HepG2 (cell line): ENCODE data around the gene PDE3B. TPM values are rescaled to one million over a fixed set of nuclear protein-coding genes. Genes with fewer than 3 reads are reported as not detected.

ENCODE experiments used
- ATRX ChIP-seq: sonication (generic); formaldehyde crosslinking; IDR thresholded peaks from 2 replicates; pipeline ENCODE4 v1.4.0; 2020; ENCODE audit warnings: missing genetic modification reagents, borderline replicate concordance
- CREB1 ChIP-seq, 2 experiments: fragments of 450-650 bp in 1 of 2; IDR thresholded peaks; 2 replicates each; pipeline ENCODE4 v1.6.1; 2016 to 2017; ENCODE audit warnings: control low read depth in 1 of 2, mild to moderate bottlenecking in 1 of 2, missing compliant biosample characterization in 1 of 2, missing genetic modification characterization in 1 of 2
- GATAD2A ChIP-seq: IDR thresholded peaks from 2 replicates; pipeline ENCODE4 v1.6.1; 2016
- NCOA2 ChIP-seq: sonication (generic); formaldehyde crosslinking; IDR thresholded peaks from 2 replicates; pipeline ENCODE4 v1.8.0; 2022; ENCODE audit warnings: inconsistent platforms
- SOX6 ChIP-seq, 2 experiments: fragments of 450-650 bp in 1 of 2; sonication (generic) in 1 of 2; formaldehyde crosslinking in 1 of 2; IDR thresholded peaks; 2 replicates each; pipeline versions ENCODE4 v1.4.0 to v1.6.1; 2017 to 2020; ENCODE audit warnings: antibody characterized with exemption in 1 of 2, mild to moderate bottlenecking in 1 of 2, missing genetic modification reagents in 1 of 2
- THYN1 ChIP-seq: sonication (generic); formaldehyde crosslinking; IDR thresholded peaks from 2 replicates; pipeline ENCODE4 v1.8.1; 2023; ENCODE audit warnings: low read depth, mild to moderate bottlenecking, moderate library complexity, missing genetic modification reagents, borderline replicate concordance
- ZC3H4 ChIP-seq: sonication (generic); formaldehyde crosslinking; IDR thresholded peaks from 2 replicates; pipeline ENCODE4 v1.4.0; 2020; ENCODE audit warnings: missing genetic modification reagents, borderline replicate concordance
- ZEB1 ChIP-seq: IDR thresholded peaks from 2 replicates; pipeline ENCODE4 v1.6.1; 2012; ENCODE audit warnings: mild to moderate bottlenecking, low read depth, inconsistent platforms; ENCODE audit not compliant: insufficient replicate concordance
- ZNF24 ChIP-seq: fragments of 450-650 bp; IDR thresholded peaks from 2 replicates; pipeline ENCODE4 v1.6.1; 2017; ENCODE audit warnings: antibody characterized with exemption, mild to moderate bottlenecking
- polyA plus RNA-seq, 8 experiments: library from polyadenylated mRNA; depleted of rRNA in 3 of 8; stranded (reverse) in 7 of 8; unstranded in 1 of 8; fragments of >200 nt; fragmentation: Illumina TruSeq in 4 of 8; extraction: Trizol in 4 of 8; gene quantifications; 2 replicates each; pipeline versions ENCODE4 v1.2.1 to v1.2.3, GENCODE V29; 2011 to 2016; ENCODE audit warnings: low read depth in 4 of 8, missing spikeins in 1 of 8, mixed read lengths in 1 of 8; ENCODE audit not compliant: insufficient read depth in 1 of 8
- total RNA-seq, 5 experiments: library from RNA; depleted of rRNA; stranded (reverse); fragments of >200 nt; fragmentation: Illumina TruSeq; extraction: Trizol; gene quantifications; 2 replicates each; pipeline ENCODE4 v1.2.3, GENCODE V29; 2016; ENCODE audit warnings: low read depth in 1 of 5
- TF ChIP-seq, protein P1 (sequence below), 2 experiments: sonication (generic) in 1 of 2; formaldehyde crosslinking in 1 of 2; IDR thresholded peaks; 2 replicates each; pipeline versions ENCODE4 v1.6.1 to v1.9.0; 2014 to 2022; ENCODE audit warnings: antibody characterized with exemption in 1 of 2, borderline replicate concordance in 1 of 2, inconsistent platforms in 1 of 2, low read depth in 1 of 2, missing genetic modification reagents in 1 of 2
- TF ChIP-seq, protein P2 (sequence below): sonication (generic); formaldehyde crosslinking; IDR thresholded peaks from 2 replicates; pipeline ENCODE4 v1.4.0; 2020; ENCODE audit warnings: missing genetic modification reagents, borderline replicate concordance
- TF ChIP-seq, protein P3 (sequence below): sonication (generic); formaldehyde crosslinking; IDR thresholded peaks from 2 replicates; pipeline ENCODE4 v1.4.0; 2020; ENCODE audit warnings: mild to moderate bottlenecking, low read depth, missing genetic modification reagents
- TF ChIP-seq, protein P4 (sequence below): fragments of 450-650 bp; IDR thresholded peaks from 2 replicates; pipeline ENCODE4 v1.6.1; 2016

Gene PDE3B
- total and polyA plus RNA-seq, 2 of the 13 experiments (the other 11 are each of a cell fraction or from before 2014, with no cell fraction given), result 14.1 to 26.5 TPM

DNA sequence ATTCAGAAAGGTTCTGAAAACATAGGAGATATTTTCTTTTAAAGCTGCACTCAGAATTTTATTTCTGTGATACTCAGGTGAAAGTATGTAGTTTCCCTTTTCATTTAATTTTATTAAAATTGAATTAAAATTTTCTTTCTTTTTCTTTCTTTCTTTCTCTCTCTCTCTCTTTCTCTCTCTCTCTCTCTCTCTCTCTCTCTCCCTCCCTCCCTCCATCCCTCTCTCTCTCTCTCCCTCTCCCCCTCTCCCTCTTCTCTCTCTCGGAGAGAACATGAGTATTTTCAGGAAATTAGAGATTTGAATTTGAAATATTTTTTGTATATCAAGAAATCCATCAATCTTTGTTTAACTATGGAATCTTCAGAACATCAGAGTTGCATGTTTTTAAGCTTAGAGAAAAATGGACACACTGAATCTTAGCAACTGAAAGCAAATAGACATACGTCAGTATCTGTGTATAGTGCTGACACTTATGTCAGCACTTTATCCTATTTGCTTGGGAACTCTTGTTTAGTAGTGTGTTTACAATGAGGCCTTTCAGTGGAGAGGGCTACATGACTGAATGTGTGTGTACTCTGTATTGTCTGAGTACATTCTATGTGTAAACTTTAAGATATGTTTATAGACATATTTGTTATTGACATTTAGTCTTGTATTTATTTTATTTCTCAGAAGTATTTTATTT, 44.5 kb downstream of the PDE3B start (continued):
- TF ChIP-seq, protein P1, sequence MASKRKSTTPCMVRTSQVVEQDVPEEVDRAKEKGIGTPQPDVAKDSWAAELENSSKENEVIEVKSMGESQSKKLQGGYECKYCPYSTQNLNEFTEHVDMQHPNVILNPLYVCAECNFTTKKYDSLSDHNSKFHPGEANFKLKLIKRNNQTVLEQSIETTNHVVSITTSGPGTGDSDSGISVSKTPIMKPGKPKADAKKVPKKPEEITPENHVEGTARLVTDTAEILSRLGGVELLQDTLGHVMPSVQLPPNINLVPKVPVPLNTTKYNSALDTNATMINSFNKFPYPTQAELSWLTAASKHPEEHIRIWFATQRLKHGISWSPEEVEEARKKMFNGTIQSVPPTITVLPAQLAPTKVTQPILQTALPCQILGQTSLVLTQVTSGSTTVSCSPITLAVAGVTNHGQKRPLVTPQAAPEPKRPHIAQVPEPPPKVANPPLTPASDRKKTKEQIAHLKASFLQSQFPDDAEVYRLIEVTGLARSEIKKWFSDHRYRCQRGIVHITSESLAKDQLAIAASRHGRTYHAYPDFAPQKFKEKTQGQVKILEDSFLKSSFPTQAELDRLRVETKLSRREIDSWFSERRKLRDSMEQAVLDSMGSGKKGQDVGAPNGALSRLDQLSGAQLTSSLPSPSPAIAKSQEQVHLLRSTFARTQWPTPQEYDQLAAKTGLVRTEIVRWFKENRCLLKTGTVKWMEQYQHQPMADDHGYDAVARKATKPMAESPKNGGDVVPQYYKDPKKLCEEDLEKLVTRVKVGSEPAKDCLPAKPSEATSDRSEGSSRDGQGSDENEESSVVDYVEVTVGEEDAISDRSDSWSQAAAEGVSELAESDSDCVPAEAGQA (IDR thresholded peaks at IDR 0.05; ENCODE audit: low read depth), result no peak
- TF ChIP-seq, protein P1 (CRISPR knock-in tag; IDR thresholded peaks at IDR 0.05; ENCODE audit: borderline replicate concordance), result no peak
- TF ChIP-seq, protein P2, sequence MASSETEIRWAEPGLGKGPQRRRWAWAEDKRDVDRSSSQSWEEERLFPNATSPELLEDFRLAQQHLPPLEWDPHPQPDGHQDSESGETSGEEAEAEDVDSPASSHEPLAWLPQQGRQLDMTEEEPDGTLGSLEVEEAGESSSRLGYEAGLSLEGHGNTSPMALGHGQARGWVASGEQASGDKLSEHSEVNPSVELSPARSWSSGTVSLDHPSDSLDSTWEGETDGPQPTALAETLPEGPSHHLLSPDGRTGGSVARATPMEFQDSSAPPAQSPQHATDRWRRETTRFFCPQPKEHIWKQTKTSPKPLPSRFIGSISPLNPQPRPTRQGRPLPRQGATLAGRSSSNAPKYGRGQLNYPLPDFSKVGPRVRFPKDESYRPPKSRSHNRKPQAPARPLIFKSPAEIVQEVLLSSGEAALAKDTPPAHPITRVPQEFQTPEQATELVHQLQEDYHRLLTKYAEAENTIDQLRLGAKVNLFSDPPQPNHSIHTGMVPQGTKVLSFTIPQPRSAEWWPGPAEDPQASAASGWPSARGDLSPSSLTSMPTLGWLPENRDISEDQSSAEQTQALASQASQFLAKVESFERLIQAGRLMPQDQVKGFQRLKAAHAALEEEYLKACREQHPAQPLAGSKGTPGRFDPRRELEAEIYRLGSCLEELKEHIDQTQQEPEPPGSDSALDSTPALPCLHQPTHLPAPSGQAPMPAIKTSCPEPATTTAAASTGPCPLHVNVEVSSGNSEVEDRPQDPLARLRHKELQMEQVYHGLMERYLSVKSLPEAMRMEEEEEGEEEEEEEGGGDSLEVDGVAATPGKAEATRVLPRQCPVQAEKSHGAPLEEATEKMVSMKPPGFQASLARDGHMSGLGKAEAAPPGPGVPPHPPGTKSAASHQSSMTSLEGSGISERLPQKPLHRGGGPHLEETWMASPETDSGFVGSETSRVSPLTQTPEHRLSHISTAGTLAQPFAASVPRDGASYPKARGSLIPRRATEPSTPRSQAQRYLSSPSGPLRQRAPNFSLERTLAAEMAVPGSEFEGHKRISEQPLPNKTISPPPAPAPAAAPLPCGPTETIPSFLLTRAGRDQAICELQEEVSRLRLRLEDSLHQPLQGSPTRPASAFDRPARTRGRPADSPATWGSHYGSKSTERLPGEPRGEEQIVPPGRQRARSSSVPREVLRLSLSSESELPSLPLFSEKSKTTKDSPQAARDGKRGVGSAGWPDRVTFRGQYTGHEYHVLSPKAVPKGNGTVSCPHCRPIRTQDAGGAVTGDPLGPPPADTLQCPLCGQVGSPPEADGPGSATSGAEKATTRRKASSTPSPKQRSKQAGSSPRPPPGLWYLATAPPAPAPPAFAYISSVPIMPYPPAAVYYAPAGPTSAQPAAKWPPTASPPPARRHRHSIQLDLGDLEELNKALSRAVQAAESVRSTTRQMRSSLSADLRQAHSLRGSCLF (CRISPR knock-in tag), result no peak
- TF ChIP-seq ATRX (CRISPR knock-in tag) (no peak), SOX6 (IDR thresholded peaks at IDR 0.05) (no peak), SOX6 (CRISPR knock-in tag; IDR thresholded peaks at IDR 0.05) (peak; percentile 47; the same call in 1 of the 2 replicates), GATAD2A (CRISPR knock-in tag) (peak; percentile 68), ZEB1 (no peak), CREB1 (IDR thresholded peaks at IDR 0.05) (0 out of 2 replicates have a peak, but pooled peaks have one; percentile 10), CREB1 (CRISPR knock-in tag; IDR thresholded peaks at IDR 0.05) (no peak), THYN1 (no peak), ZC3H4 (CRISPR knock-in tag) (no peak), NCOA2 (peak; percentile 35; the same call in 1 of the 2 replicates), ZNF24 (no peak)
- TF ChIP-seq, protein P3, sequence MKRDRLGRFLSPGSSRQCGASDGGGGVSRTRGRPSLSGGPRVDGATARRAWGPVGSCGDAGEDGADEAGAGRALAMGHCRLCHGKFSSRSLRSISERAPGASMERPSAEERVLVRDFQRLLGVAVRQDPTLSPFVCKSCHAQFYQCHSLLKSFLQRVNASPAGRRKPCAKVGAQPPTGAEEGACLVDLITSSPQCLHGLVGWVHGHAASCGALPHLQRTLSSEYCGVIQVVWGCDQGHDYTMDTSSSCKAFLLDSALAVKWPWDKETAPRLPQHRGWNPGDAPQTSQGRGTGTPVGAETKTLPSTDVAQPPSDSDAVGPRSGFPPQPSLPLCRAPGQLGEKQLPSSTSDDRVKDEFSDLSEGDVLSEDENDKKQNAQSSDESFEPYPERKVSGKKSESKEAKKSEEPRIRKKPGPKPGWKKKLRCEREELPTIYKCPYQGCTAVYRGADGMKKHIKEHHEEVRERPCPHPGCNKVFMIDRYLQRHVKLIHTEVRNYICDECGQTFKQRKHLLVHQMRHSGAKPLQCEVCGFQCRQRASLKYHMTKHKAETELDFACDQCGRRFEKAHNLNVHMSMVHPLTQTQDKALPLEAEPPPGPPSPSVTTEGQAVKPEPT (CRISPR knock-in tag), result no peak
- TF ChIP-seq, protein P4, sequence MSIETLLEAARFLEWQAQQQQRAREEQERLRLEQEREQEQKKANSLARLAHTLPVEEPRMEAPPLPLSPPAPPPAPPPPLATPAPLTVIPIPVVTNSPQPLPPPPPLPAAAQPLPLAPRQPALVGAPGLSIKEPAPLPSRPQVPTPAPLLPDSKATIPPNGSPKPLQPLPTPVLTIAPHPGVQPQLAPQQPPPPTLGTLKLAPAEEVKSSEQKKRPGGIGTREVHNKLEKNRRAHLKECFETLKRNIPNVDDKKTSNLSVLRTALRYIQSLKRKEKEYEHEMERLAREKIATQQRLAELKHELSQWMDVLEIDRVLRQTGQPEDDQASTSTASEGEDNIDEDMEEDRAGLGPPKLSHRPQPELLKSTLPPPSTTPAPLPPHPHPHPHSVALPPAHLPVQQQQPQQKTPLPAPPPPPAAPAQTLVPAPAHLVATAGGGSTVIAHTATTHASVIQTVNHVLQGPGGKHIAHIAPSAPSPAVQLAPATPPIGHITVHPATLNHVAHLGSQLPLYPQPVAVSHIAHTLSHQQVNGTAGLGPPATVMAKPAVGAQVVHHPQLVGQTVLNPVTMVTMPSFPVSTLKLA, result no peak
